ENCODE data around the gene HGFAC.

The HGFAC gene

GRCh38 chr4:3441501-3442459 lies at the start of gene HGFAC:
HGFAC (plus strand) TSS chr4:3441968; CDS start chr4:3442002, 34 bp downstream.
- no peak for DNase-seq (ENCODE audit: low read depth)

GRCh38 chr4:3392321-3392720 lies 49.4 kb upstream of the HGFAC start:
- DNase-seq (ENCODE audit: low read depth), result no peak

DNA sequence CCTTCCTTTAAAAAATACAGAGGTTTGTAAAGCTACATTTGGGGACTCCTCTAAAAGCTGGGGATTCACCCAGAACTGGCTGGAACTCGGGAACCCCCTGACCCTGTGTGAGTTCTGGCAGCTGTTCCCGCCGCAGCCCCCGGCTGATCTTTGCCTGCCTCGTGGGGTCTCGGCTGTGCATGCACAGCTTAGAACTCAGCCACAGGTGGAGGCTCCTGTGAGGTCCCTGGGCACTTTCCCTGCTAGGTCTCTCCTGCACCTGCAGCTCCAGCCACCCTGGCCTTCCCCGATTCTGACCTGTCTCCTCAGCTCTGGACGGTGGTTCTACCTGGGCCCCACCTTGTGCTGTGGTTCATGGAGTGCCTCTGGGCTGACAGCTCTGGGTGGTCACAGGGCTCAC lies 48.6 kb upstream of the HGFAC start:
- DNase-seq (ENCODE audit: low read depth), result no peak

DNA sequence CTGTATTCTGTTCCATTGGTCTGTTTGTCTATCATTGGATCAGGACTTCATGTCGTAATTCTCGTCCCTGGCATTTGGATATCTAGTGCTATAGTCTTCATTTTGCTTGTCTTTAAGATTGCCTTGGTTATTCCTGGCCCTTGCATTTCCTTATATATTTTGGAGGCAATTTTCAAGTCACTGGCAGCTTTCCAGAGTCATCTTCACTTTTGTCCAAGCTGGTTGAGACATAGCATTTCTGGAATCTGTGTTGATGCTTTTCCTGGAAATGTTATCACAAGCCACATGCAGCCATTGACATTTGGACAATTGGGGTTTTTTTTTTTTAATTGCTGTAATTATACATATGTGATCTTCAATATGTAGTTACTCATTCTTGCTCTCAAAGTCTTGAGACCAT lies 45.2 kb upstream of the HGFAC start:
- DNase-seq (ENCODE audit: low read depth), result no peak

DNA sequence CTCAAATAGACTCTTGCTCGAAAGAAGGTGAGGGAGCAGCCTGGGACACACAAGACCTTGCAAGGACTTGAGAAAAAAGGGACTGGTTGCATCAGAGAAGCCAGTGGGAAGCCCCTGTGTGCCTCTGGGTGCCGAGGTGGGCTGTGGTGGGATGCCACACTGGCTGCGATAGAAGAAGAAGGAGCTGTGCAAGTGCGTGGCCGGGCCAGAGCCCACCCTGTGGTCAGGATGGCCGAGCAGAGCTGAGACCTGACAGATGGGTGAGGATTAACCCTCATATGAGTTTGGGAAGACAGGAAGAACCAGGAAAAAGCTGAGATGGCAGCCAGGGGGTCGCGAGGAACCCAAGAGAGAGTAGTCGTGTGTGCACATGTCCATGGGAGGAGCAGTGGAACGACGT lies 44.6 kb upstream of the HGFAC start:
- DNase-seq (ENCODE audit: low read depth), result no peak

DNA sequence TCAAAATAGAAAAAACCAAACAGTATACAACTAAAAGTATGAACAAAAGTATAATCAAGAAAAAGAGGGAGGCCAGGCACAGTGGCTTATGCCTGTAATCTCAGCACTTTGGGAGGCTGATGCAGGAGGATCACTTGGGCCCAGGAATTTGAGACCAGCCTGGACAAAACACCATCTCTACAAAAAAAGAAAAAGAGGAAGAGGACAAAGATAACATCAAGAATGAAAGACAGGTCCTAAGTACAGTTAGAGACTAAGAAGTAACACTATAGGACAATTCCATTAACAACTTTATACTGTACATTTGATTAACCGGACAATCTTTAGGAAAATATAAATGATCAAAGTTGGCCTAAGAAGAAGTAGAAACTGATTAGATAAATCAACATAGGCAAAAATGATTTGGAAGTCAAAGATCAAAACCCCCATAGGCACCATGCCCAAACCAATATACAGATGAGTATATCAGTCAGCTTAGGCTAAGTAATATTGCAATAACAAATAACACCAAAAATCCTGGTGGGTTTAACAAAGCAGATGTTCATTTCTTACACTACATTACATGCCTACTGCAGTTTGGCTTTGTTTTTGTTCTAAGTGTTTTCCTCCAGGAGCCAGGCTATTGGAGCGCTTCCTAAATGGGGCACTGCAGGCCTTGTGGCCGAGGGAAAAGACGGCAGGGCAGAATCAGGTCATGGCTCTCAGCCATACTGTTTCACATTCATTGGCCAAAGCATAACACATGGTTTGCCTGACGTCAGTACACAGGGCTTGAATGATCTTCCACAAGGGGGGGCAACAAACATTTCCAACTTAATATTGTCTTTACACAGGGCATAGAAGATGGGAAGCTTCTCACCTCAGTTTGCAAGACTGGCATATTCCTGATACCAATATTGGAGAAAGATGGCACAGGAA lies 42.2 kb upstream of the HGFAC start:
- no peak for DNase-seq (ENCODE audit: low read depth)

GRCh38 chr4:3401436-3402171 lies 40.2 kb upstream of the HGFAC start:
- DNase-seq (ENCODE audit: low read depth), result no peak

DNA sequence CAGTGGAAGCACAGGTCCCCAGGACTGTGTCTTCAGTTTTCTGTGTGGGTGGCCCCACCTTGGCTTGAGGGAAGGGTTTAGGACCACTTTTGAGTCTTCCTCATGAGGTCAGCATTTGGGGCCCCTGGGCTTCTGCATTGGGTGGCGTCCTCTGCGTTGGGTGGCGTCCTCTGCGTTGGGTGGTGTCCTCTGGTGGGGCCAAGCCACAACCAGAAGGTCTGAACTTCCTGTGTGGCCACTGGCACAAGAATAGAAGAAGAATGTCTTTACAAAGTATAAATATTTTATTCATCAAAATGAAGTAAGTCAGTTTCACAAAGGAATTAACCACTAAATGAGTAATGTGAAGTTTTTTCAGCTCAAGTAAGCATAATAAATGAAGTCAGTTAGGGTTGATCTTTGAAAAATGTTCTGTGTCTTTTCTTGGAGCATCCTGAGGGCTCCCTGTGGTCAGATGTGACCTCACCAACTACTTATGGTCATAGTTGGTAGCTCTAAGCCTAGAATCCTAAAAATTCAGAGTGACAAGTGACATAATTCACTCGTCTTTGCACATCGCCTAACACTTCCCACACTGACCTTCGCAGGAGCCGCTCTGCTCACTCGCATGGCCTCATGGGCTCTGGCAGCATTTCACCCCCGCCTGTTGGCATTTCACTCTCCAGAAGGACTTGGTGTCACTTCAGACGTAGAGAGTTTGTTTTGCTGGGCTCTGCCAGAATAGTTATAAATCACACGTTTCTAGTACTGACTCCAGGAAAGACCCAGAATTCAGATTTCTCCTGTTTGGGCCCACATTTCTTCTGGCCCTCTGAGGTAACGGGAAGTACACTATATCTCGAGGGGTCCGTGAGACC lies 39.0 kb upstream of the HGFAC start:
- DNase-seq (ENCODE audit: low read depth), result no peak

GRCh38 chr4:3403348-3403906 lies 38.3 kb upstream of the HGFAC start:
- DNase-seq (ENCODE audit: low read depth), result no peak

- no peak for DNase-seq (ENCODE audit: low read depth)
Measured at GRCh38 chr4:3404546-3404945, 37.2 kb upstream of the HGFAC start.

GRCh38 chr4:3405176-3405575 lies 36.6 kb upstream of the HGFAC start:
- no peak for DNase-seq (ENCODE audit: low read depth)

GRCh38 chr4:3406021-3406420 lies 35.7 kb upstream of the HGFAC start:
- no peak for DNase-seq (ENCODE audit: low read depth)

- no peak for DNase-seq (ENCODE audit: low read depth)
Measured at GRCh38 chr4:3406431-3406830, 35.3 kb upstream of the HGFAC start.

DNA sequence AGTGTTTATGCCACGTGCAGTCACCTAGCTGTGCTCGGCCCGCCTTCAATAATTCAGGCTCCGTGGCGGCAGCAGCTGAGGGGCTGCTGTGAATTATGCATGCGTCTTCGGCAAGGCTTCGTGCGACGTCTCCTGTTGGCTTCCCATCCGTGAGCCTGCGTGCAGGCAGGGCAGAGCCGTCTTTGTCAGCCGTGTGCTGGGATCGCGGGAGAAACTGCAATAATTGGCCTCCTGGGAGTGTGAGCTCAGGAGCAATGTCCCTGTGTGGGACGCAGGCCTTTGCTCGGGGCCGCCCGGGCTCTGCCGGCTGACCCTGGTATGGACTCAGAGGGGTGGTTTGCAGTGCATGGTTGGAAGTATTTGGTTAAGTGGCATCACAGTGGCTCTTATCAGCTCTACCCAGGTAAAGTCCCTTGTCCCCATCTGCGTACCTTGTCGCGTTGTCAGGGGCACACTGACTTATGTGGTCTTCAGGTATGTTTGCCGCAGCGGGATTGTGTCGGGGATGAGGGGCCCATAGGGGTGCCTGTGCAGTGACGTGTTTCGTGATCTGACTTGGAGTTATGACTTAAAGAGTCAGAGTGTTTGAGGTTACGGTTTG lies 34.5 kb upstream of the HGFAC start:
- DNase-seq (ENCODE audit: low read depth), result no peak

DNA sequence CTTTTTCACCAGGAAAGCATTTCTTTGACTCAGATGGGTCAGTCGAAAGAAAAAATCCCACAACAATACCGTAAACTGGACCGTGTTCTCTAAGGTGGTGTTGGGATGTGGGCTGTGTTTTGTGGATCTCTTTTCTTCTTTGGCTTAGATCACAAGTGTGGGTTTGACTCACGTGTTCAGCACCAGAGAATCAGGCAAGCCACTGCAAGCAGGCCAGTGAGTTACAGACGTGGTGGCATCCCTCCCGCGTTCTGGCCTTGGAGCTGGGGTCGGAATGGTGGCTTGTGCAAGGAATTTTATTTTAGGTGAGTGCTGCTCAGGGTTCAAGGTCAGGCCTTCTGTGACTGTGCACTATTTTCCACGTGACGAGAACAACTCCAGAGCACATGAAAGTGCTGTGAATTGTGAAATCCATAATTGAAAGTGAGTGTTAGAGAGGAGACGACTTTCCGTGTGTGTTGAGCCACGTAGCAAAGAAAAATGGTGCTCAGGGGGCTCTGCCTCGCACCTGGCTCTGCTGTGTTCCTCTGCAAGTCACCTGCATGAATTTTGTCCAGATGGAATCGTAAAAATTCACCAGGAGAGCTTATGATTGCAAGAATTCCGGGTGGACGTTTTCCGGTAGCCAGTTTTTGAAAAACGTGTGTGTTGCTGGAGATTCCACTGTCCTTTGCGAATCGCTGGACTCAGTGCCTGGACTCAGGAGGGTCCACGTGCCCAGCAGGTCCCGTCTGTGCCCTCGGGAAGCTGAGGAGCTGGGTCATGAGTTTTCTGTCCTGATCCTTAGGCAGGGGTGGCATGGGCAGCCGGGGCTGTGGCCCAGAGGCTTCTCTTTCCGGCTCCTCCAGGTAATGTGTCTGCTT lies 33.6 kb upstream of the HGFAC start:
- DNase-seq (ENCODE audit: low read depth), result no peak

- DNase-seq (ENCODE audit: low read depth), result no peak
Measured at GRCh38 chr4:3408793-3409330, 32.9 kb upstream of the HGFAC start.

DNA sequence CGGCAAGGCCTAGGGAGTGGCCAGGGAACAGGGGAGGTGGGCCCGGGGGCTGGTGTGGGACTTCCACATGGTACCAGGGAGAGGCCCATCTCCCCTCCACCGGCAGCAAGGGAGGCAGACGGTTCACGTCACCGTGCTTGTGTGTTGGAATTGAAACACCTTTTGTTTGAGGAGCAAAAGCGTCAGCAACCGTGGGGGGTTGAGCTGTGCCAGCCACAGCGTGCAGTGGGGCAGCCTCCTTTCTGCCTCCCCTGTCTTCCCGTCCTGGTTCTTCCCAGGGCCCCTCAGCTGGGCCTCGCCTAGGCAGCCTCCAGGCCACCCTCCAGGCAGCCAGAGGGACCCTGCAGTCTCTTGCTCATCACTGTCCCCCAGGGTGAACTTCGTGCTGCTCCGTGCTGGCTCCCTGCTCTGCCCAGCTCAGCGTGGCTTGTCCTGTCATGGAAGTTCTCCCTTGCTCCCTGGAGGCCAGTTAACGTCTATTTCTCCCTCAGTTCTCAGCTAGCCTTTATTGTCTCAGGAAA lies 32.1 kb upstream of the HGFAC start:
- no peak for DNase-seq (ENCODE audit: low read depth)

DNA sequence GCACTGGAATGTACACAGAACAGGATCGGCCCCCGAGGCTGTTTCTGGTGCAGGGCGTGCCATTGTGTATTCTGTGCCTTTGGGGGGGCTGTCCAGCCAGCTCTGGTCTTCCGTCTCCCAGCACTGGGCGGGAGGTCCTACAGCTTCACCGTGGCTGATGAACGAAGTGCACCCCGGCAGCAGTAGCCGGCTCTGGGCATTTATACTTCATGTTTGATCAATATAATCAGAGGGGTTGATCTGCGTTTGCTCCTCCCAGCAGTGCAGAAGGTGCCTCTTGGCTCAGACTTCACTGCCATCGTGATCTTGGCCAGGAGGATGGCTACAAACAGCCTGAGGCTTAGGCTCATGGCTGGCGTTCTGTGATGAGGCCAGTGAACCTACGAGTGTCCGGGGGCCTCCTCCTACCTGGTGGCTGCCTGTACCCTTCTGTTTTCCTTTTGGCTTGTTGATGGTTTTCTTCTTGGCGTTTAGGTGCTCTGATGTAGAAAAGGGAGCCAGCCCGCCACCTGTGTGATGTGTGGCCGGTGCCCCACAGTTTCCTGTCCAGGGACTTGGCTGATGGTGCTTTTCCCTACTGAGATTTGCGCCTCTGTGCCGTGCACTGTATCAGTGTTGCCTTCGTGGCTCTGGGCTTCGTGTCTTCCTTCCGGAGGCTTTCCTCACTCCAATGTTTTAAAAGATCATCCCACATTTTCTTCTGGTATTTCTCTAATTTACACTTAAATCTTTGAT lies 31.2 kb upstream of the HGFAC start:
- no peak for DNase-seq (ENCODE audit: low read depth)
